H9 (cell line): ENCODE measurements around the gene TNFSF13B. TPM values are rescaled to one million over a fixed set of nuclear protein-coding genes. Genes with fewer than 3 reads are reported as not detected.

Source experiments
- DNase-seq: peaks from one replicate; pipeline ENCODE4 v3.0.0-alpha.2; 2017
- H2AFZ ChIP-seq: one replicate; pipeline ENCODE4 v1.6.1; 2013; ENCODE audit warnings: mild to moderate bottlenecking, low read length, control low read depth, moderate library complexity
- H2AK5ac ChIP-seq: 2 replicates; pipeline ENCODE4 v1.6.1; 2013; ENCODE audit warnings: low read length, control low read depth, mixed read lengths; ENCODE audit not compliant: insufficient read length
- H2BK120ac ChIP-seq: one replicate; pipeline ENCODE4 v1.6.1; 2013; ENCODE audit warnings: low read depth, mild to moderate bottlenecking, low read length, control low read depth, inconsistent platforms; ENCODE audit not compliant: poor library complexity, severe bottlenecking
- H2BK12ac ChIP-seq: 2 replicates; pipeline ENCODE4 v1.6.1; 2013; ENCODE audit warnings: low read length, control low read depth, mixed read lengths, low read depth; ENCODE audit not compliant: insufficient read length
- H2BK15ac ChIP-seq: 2 replicates; pipeline ENCODE4 v1.6.1; 2013; ENCODE audit warnings: low read depth, low read length, control low read depth
- H2BK20ac ChIP-seq: one replicate; pipeline ENCODE4 v1.6.1; 2013; ENCODE audit warnings: low read depth, mild to moderate bottlenecking, low read length, control low read depth, inconsistent platforms; ENCODE audit not compliant: poor library complexity, severe bottlenecking
- H2BK5ac ChIP-seq: 2 replicates; pipeline ENCODE4 v1.6.1; 2013; ENCODE audit warnings: low read length, control low read depth, mixed read lengths; ENCODE audit not compliant: insufficient read length
- H3K14ac ChIP-seq: 2 replicates; pipeline ENCODE4 v1.6.1; 2013; ENCODE audit warnings: low read length, control low read depth; ENCODE audit not compliant: insufficient read depth
- H3K18ac ChIP-seq: 2 replicates; pipeline ENCODE4 v1.6.1; 2013; ENCODE audit warnings: low read depth, mild to moderate bottlenecking, mixed read lengths, low read length, control low read depth; ENCODE audit not compliant: insufficient read length
- H3K23ac ChIP-seq: 2 replicates; pipeline ENCODE4 v1.6.1; 2013; ENCODE audit warnings: low read length, control low read depth, mixed read lengths, low read depth; ENCODE audit not compliant: insufficient read length
- H3K23me2 ChIP-seq: 2 replicates; pipeline ENCODE4 v1.6.1; 2013; ENCODE audit warnings: low read depth, mild to moderate bottlenecking, mixed read lengths, low read length, control low read depth; ENCODE audit not compliant: insufficient read length, poor library complexity, severe bottlenecking
- H3K27ac ChIP-seq: 2 replicates; pipeline ENCODE4 v1.5.1; 2013; ENCODE audit warnings: low read length, control low read depth, mixed read lengths, low read depth; ENCODE audit not compliant: insufficient read length
- H3K27me3 ChIP-seq: 2 replicates; pipeline ENCODE4 v1.6.1; 2013; ENCODE audit warnings: low read length, control low read depth, inconsistent platforms; ENCODE audit not compliant: insufficient read depth
- H3K4ac ChIP-seq: 2 replicates; pipeline ENCODE4 v1.6.1; 2013; ENCODE audit warnings: low read depth, mild to moderate bottlenecking, control low read depth, inconsistent platforms, low read length, moderate library complexity
- H3K4me1 ChIP-seq: 2 replicates; pipeline ENCODE4 v1.6.1; 2013; ENCODE audit warnings: low read length, control low read depth, inconsistent platforms; ENCODE audit not compliant: insufficient read depth
- H3K4me2 ChIP-seq: 2 replicates; pipeline ENCODE4 v1.6.1; 2013; ENCODE audit warnings: low read length, control low read depth, mixed read lengths; ENCODE audit not compliant: insufficient read length, insufficient read depth
- H3K56ac ChIP-seq: 2 replicates; pipeline ENCODE4 v1.6.1; 2013; ENCODE audit warnings: low read depth, mild to moderate bottlenecking, mixed read lengths, low read length, control low read depth; ENCODE audit not compliant: insufficient read length
- H3K79me1 ChIP-seq: 2 replicates; pipeline ENCODE4 v1.6.1; 2013; ENCODE audit warnings: low read depth, mild to moderate bottlenecking, moderate library complexity, low read length, control low read depth, inconsistent platforms; ENCODE audit not compliant: insufficient read depth, poor library complexity, severe bottlenecking
- H3K79me2 ChIP-seq: 2 replicates; pipeline ENCODE4 v1.6.1; 2013; ENCODE audit warnings: low read length, control low read depth, inconsistent platforms; ENCODE audit not compliant: insufficient read depth
- H3K9ac ChIP-seq: 2 replicates; pipeline ENCODE4 v1.6.1; 2013; ENCODE audit warnings: low read length, control low read depth, mixed read lengths; ENCODE audit not compliant: insufficient read length; ENCODE audit errors: extremely low read depth
- H3K9me3 ChIP-seq: one replicate; pipeline ENCODE4 v1.6.1; 2013; ENCODE audit warnings: low read depth, low read length, inconsistent platforms; ENCODE audit not compliant: control insufficient read depth
- H3T11ph ChIP-seq: one replicate; pipeline ENCODE4 v1.6.1; 2013; ENCODE audit warnings: mild to moderate bottlenecking, low read length, control low read depth, inconsistent platforms
- H4K20me1 ChIP-seq: one replicate; pipeline ENCODE4 v1.6.1; 2013; ENCODE audit not compliant: control insufficient read depth, insufficient read length, insufficient read depth
- H4K5ac ChIP-seq: 2 replicates; pipeline ENCODE4 v1.6.1; 2013; ENCODE audit warnings: low read depth, mild to moderate bottlenecking, mixed read lengths, low read length, control low read depth; ENCODE audit not compliant: insufficient read length
- H4K8ac ChIP-seq: replicated peaks from 2 replicates; pipeline ENCODE4 v1.6.1; 2013; ENCODE audit warnings: low read length, control low read depth, mixed read lengths, low read depth; ENCODE audit not compliant: insufficient read length
- H4K91ac ChIP-seq: 2 replicates; pipeline ENCODE4 v1.6.1; 2013; ENCODE audit warnings: low read depth, mild to moderate bottlenecking, moderate library complexity, mixed read lengths, low read length, control low read depth; ENCODE audit not compliant: insufficient read length
- H3K27ac Mint-ChIP-seq, 3 experiments: 2 replicates in 2 of 3; 3 replicates in 1 of 3; pipeline ENCODE4 v1.8.0; 2020 to 2021; ENCODE audit warnings: mixed read lengths in 3 of 3, mild to moderate bottlenecking in 1 of 3, moderate library complexity in 1 of 3
- H3K27me3 Mint-ChIP-seq: 2 replicates; pipeline ENCODE4 v1.8.0; 2021; ENCODE audit warnings: low read depth, mild to moderate bottlenecking, moderate library complexity, mixed read lengths
- H3K36me3 Mint-ChIP-seq, 3 experiments: 2 replicates in 2 of 3; 3 replicates in 1 of 3; pipeline ENCODE4 v1.8.0; 2020 to 2021; ENCODE audit warnings: low read depth in 3 of 3, mixed read lengths in 3 of 3; ENCODE audit not compliant: insufficient read depth in 1 of 3
- H3K4me1 Mint-ChIP-seq, 2 experiments: 2 replicates each; pipeline ENCODE4 v1.8.0; 2020; ENCODE audit warnings: mixed read lengths in 2 of 2
- H3K4me3 Mint-ChIP-seq, 2 experiments: 2 replicates in 1 of 2; 3 replicates in 1 of 2; pipeline ENCODE4 v1.8.0; 2020 to 2021; ENCODE audit warnings: mild to moderate bottlenecking in 2 of 2, mixed read lengths in 2 of 2, moderate library complexity in 1 of 2
- H3K9me3 Mint-ChIP-seq, 2 experiments: 2 replicates in 1 of 2; 3 replicates in 1 of 2; pipeline ENCODE4 v1.8.0; 2020; ENCODE audit warnings: mild to moderate bottlenecking in 2 of 2, mixed read lengths in 2 of 2, moderate library complexity in 1 of 2
- WGBS: extraction: QIAGEN DNeasy Blood & Tissue Kit; methylation state at CpG from one replicate; pipeline ENCODE4 v1.1.7; 2013; ENCODE audit warnings: missing lambda C conversion rate, low lambda C conversion rate, mixed read lengths; ENCODE audit not compliant: insufficient read length; ENCODE audit errors: extremely low coverage; 5-methylcytosine and 5-hydroxymethylcytosine counted together
- total RNA-seq: library from RNA; stranded (reverse); gene quantifications from 2 replicates; pipeline ENCODE4 v1.2.1, GENCODE V29; 2021
- TF ChIP-seq, protein P1 (sequence below): fragments of 200-600 bp; sonication (generic); conservative IDR thresholded peaks from 3 replicates; pipeline ENCODE4 v1.8.0; 2021; ENCODE audit warnings: antibody characterized with exemption, mild to moderate bottlenecking

The TNFSF13B gene
- total RNA-seq, 1 experiment from 2014 or later, result 0.31 TPM

DNA sequence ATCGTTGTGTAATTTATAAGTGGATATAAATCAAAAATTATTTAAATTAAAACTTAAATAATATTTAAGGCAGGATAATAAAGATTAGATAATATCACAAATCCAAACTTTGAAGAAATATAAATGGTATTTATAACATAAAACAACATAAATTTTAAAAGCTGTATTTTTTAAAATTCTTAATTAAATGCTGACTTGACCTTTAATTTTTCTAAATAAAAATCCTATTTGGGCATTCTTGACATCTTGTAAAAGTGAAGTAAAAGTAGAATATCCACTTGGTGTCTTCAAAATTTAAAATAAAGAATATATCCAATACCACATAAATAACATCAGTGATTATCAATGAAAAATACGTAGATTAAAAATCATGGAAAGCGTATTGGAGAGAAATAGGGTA, 87.7 kb downstream of the TNFSF13B start:
- Histone ChIP-seq H3K23me2 (no peaks in the 10 kb centered on the region), H3K9me3 (no peaks in the 10 kb centered on the region), H3K79me1 (no peaks in the 10 kb centered on the region), H3K56ac (no peak overlapping the region), H2AFZ (no peak overlapping the region), H2AK5ac (no peak overlapping the region), H3T11ph (no peak overlapping the region), H3K23ac (no peak overlapping the region), H3K4ac (no peak overlapping the region), H2BK12ac (no peak overlapping the region), H3K27me3 (no peaks in the 10 kb centered on the region), H3K18ac (no peak overlapping the region), H4K5ac (no peak overlapping the region), H3K14ac (no peak overlapping the region), H2BK120ac (no peak overlapping the region), H3K9ac (no peak overlapping the region), H3K79me2 (no peaks in the 10 kb centered on the region), H3K4me2 (no peak overlapping the region), H2BK20ac (no peak overlapping the region), H2BK15ac (no peak overlapping the region), H3K4me1 (no peaks in the 10 kb centered on the region), H4K8ac (no peak overlapping the region), H2BK5ac (no peak overlapping the region), H4K20me1 (no peaks in the 10 kb centered on the region), H3K27ac (no peak overlapping the region), H4K91ac (no peak overlapping the region)
- no peaks in the 10 kb centered on the region; a peak in 1 of 4 replicates for H3K4me1 Mint-ChIP-seq
- TF ChIP-seq, protein P1, sequence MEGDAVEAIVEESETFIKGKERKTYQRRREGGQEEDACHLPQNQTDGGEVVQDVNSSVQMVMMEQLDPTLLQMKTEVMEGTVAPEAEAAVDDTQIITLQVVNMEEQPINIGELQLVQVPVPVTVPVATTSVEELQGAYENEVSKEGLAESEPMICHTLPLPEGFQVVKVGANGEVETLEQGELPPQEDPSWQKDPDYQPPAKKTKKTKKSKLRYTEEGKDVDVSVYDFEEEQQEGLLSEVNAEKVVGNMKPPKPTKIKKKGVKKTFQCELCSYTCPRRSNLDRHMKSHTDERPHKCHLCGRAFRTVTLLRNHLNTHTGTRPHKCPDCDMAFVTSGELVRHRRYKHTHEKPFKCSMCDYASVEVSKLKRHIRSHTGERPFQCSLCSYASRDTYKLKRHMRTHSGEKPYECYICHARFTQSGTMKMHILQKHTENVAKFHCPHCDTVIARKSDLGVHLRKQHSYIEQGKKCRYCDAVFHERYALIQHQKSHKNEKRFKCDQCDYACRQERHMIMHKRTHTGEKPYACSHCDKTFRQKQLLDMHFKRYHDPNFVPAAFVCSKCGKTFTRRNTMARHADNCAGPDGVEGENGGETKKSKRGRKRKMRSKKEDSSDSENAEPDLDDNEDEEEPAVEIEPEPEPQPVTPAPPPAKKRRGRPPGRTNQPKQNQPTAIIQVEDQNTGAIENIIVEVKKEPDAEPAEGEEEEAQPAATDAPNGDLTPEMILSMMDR, result no peak
- no peak for DNase-seq
- no peak overlapping the region for H3K4me3 Mint-ChIP-seq
- no CpG with 5 or more reads among the region's 3 CpGs for WGBS
- H3K9me3 Mint-ChIP-seq, result no peaks in the 10 kb centered on the region
- H3K36me3 Mint-ChIP-seq, result no peaks in the 10 kb centered on the region
- H3K27me3 Mint-ChIP-seq, result no peaks in the 10 kb centered on the region
- H3K27ac Mint-ChIP-seq, result no peak overlapping the region

Other genes starting within 250 kb of the TNFSF13B start
- gene LIG4, start 54.2 kb upstream of the TNFSF13B start, total RNA-seq, result 5.6 and 5.9 TPM in 2 replicates
- 6.1 and 6.2 TPM in 2 replicates for gene ABHD13, start 51.3 kb upstream of the TNFSF13B start, total RNA-seq